AG04449 (cell line): Measurements from ENCODE around the gene OAT.
A peak's percentile ranks its signal among the peaks of the same experiment; 100 is the strongest.

Experiments
- CTCF ChIA-PET: fragments of 350-600 bp; formaldehyde crosslinking; extraction: SDS; loops from one replicate; lab custom pipeline; 2021; ENCODE audit warnings: antibody characterized with exemption; lab: Yijun Ruan, JAX
- POLR2A ChIA-PET: fragments of 400-600, 350-600 bp; formaldehyde crosslinking; extraction: SDS; loops from one replicate; lab custom pipeline; 2020; ENCODE audit warnings: antibody characterized with exemption, inconsistent platforms; lab: Yijun Ruan, JAX
- DNase-seq: peaks from one replicate; pipeline ENCODE4 v3.0.0-alpha.2; 2010; ENCODE audit warnings: low read depth, low spot score
- H3K4me3 ChIP-seq: 2 replicates; pipeline ENCODE4 v1.5.1; 2011; ENCODE audit warnings: low read depth, mild to moderate bottlenecking, control low read depth, low read length
- TF ChIP-seq, protein P1 (sequence below): IDR thresholded peaks from one replicate; pipeline ENCODE4 v1.5.1; 2011; ENCODE audit warnings: mild to moderate bottlenecking, moderate library complexity, low read length, control low read depth, inconsistent platforms; ENCODE audit not compliant: insufficient read depth; ENCODE audit errors: missing control alignments

The OAT gene

DNA sequence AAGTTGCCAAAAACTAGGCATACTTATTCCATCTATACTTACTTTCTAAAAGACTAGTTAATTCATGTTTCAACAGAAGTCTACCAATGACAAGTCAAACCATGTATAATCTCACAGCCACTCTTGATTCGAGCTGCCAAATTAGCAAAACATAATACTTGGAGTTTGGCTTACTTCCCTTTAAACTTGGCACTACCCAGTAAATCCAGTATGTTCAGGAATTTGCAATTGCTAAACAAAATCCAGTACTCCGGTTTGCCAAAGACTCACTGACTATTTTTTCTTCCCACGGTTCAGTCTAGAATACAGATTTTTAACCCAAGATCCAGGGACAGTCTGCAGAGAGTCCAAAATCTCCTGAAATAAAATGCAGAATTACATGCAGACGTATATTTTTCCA, 4.6 kb downstream of the OAT start:
- ChIA-PET CTCF (interaction anchor here (2.1 to 5.9 kb wide), 3 partner anchors 10 to 419 kb away, joined by 7 to 37 read pairs (median 32); no protein-coding TSS in a partner anchor), POLR2A (no interaction called here)
- H3K4me3 ChIP-seq, result no peak overlapping the region
- DNase-seq, result no peak
- TF ChIP-seq, protein P1, sequence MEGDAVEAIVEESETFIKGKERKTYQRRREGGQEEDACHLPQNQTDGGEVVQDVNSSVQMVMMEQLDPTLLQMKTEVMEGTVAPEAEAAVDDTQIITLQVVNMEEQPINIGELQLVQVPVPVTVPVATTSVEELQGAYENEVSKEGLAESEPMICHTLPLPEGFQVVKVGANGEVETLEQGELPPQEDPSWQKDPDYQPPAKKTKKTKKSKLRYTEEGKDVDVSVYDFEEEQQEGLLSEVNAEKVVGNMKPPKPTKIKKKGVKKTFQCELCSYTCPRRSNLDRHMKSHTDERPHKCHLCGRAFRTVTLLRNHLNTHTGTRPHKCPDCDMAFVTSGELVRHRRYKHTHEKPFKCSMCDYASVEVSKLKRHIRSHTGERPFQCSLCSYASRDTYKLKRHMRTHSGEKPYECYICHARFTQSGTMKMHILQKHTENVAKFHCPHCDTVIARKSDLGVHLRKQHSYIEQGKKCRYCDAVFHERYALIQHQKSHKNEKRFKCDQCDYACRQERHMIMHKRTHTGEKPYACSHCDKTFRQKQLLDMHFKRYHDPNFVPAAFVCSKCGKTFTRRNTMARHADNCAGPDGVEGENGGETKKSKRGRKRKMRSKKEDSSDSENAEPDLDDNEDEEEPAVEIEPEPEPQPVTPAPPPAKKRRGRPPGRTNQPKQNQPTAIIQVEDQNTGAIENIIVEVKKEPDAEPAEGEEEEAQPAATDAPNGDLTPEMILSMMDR, result no peak

DNA sequence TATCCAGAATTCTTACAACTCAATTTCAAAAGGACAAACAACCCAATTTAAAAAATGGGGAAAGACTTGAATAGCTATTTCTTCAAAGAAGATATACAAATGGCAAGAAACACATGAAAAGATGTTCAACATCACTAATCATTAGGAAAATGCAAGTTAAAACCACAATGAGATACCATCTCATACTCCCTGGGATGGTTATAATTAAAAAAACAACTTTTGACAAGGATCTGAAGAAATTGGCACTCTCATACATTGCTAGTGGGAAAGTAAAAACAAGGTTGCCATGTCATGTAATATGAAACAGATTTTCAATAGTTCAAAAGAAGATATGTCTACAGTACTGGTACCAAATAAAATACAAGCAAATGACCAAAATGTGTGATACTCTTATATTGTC, 9.0 kb downstream of the OAT start:
- no peak for DNase-seq
- ChIA-PET CTCF (interaction anchor here (1.4 to 3.6 kb wide), 3 partner anchors 9 to 415 kb away, joined by 3 to 19 read pairs (median 12); no protein-coding TSS in a partner anchor), POLR2A (no interaction called here)
- TF ChIP-seq, protein P1, result no peak
- H3K4me3 ChIP-seq, result no peak overlapping the region

DNA sequence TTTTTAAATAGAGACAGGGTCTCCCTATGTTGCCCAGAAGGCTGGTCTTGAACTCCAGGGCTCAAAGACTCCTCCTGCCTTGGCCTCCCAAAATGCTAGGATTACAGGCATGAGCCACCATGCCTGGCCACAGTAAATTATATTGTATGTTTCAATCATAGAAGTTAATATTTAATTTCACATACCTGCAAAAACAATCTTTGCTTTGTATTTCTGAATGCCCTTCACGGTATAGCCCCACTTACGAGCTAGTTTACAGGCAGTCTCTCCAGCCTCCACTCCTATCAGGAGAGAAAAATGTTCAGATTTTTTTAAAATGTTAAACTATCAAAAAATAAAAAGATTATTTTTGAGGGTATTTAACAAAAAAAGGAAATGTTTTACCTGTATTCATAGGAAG, 10.4 kb downstream of the OAT start:
- CTCF ChIA-PET, result interaction anchor here (0.8 to 3.6 kb wide), 3 partner anchors 19 to 414 kb away, joined by 3 to 19 read pairs (median 12); no protein-coding TSS in a partner anchor
- TF ChIP-seq, protein P1, result no peak
- no peak for DNase-seq
- no peak overlapping the region for H3K4me3 ChIP-seq
- POLR2A ChIA-PET, result interaction anchor here (1.0 kb wide), 1 partner anchor 15 kb away, joined by 3 read pairs; no protein-coding TSS in a partner anchor

DNA sequence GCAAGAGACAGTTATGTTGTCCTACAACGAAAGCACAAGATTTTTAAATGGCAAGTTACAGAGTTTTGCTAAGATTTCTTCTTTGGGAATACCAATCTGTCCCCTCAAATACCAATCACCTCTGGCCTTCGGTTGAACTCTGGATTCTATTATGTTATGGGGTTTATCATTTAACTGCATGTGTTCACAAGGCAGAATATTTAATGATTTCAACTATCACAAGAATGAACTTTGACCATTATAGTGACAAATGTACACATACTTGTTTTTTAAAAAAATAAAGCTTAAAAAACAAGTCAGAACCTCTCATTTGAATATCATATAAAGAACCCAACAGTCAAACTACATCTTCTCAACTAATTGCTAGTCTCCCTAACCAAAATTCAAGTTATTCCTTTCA, 11.3 kb downstream of the OAT start:
- TF ChIP-seq, protein P1, result no peak
- DNase-seq, result no peak
- POLR2A ChIA-PET, result interaction anchor here (1.0 kb wide), 1 partner anchor 14 kb away, joined by 3 read pairs; no protein-coding TSS in a partner anchor
- CTCF ChIA-PET, result interaction anchor here (1.5 to 5.0 kb wide), 4 partner anchors 13 to 411 kb away, joined by 4 to 80 read pairs (median 12); no protein-coding TSS in a partner anchor
- H3K4me3 ChIP-seq, result no peak overlapping the region

DNA sequence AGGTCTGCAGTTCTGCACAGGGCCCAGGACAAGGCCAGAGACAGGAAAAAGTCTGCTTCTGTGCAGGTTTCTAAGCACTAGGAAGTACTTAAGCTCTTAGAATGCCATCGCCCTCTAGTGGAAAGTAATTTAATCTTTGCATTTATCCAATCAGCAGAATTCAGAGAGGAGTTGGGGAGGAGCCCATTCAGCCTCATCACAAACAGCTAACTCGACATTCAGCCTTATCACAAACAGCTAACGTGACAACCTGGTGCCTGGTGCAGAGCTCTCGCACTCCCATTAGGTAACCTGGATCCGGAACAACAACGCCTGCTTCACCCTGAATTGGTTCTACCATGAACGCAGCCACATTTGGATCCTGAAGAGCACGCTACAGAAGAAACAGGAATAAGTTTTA, 15.2 kb downstream of the OAT start:
- TF ChIP-seq, protein P1, result peak; percentile 50
- DNase-seq, result peak; percentile 36
- POLR2A ChIA-PET, result interaction anchor here (0.5 to 1.4 kb wide), 2 partner anchors 15 to 150 kb away, joined by 3 to 8 read pairs; partner anchors contain the start of gene OAT
- CTCF ChIA-PET, result interaction anchor here (0.7 to 5.0 kb wide), 15 partner anchors 10 to 438 kb away, joined by 3 to 80 read pairs (median 3); partner anchors contain the start of gene OAT
- no peak overlapping the region for H3K4me3 ChIP-seq

DNA sequence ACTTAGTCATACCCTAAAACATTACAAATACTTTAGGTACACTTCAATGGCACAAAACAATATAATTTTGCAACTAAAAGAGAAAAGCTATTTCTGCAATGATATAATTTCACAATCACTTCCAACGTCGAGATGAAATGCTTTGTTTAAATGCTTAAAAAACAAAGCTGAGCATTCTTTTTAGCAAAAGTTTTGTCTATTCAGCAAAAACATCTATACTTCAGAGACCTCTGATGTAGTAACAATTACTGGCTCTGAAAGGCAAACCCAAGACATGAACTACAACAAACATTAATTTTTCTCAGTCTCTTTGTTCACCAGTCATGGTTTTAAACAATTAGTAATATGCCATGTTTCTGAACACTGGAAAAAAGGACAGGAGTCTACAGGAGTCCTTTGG, 16.4 kb downstream of the OAT start:
- POLR2A ChIA-PET, result no interaction called here
- CTCF ChIA-PET, result interaction anchor here (0.7 to 6.4 kb wide), 4 partner anchors 11 to 407 kb away, joined by 3 to 66 read pairs (median 7); no protein-coding TSS in a partner anchor
- TF ChIP-seq, protein P1, result no peak
- no peak overlapping the region for H3K4me3 ChIP-seq
- no peak for DNase-seq
